ENCODE measurements around the gene APBA1.
A peak's percentile ranks its signal among the peaks of the same experiment; 100 is the strongest.

APBA1 gene

DNA sequence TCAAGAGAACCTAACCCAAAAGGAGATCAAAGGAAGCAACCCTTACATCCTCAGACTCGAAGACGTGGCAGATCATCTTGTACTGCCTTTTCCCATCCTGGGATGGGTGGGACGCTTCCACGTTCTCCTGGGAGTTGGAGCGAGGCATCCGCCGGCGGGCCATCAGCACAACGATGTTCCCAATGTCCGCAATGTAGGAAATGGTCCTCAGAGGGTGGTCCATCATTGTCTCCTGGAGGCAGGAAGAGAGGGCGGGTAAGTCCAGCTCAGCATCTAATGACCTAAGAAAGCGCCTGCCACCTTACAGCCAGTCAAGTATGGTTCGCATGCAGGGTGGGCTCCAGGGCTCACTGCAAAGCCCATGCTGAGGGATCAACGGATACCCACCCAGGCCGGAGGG is 216.0 kb downstream of the APBA1 start:
- Histone ChIP-seq H3K27me3 (ENCODE audit: insufficient read depth, poor library complexity, severe bottlenecking) (no peaks in the 10 kb centered on the region), H3K27ac (replicated peaks) (no peak overlapping the region), H3K4me3 (replicated peaks; ENCODE audit: insufficient read depth, low read length) (no peak overlapping the region)
- TF ChIP-seq, protein P1, sequence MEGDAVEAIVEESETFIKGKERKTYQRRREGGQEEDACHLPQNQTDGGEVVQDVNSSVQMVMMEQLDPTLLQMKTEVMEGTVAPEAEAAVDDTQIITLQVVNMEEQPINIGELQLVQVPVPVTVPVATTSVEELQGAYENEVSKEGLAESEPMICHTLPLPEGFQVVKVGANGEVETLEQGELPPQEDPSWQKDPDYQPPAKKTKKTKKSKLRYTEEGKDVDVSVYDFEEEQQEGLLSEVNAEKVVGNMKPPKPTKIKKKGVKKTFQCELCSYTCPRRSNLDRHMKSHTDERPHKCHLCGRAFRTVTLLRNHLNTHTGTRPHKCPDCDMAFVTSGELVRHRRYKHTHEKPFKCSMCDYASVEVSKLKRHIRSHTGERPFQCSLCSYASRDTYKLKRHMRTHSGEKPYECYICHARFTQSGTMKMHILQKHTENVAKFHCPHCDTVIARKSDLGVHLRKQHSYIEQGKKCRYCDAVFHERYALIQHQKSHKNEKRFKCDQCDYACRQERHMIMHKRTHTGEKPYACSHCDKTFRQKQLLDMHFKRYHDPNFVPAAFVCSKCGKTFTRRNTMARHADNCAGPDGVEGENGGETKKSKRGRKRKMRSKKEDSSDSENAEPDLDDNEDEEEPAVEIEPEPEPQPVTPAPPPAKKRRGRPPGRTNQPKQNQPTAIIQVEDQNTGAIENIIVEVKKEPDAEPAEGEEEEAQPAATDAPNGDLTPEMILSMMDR (IDR thresholded peaks at IDR 0.05; ENCODE audit: insufficient read depth, low read length) = no peak
- TF ChIP-seq GABPA (IDR thresholded peaks at IDR 0.05; ENCODE audit: low read depth) (no peak), POLR2AphosphoS5 (IDR thresholded peaks at IDR 0.05; ENCODE audit: low read depth) (no peak), SPI1 (IDR thresholded peaks at IDR 0.05; ENCODE audit: borderline replicate concordance, low read depth) (no peak)
- TF ChIP-seq, protein P2, sequence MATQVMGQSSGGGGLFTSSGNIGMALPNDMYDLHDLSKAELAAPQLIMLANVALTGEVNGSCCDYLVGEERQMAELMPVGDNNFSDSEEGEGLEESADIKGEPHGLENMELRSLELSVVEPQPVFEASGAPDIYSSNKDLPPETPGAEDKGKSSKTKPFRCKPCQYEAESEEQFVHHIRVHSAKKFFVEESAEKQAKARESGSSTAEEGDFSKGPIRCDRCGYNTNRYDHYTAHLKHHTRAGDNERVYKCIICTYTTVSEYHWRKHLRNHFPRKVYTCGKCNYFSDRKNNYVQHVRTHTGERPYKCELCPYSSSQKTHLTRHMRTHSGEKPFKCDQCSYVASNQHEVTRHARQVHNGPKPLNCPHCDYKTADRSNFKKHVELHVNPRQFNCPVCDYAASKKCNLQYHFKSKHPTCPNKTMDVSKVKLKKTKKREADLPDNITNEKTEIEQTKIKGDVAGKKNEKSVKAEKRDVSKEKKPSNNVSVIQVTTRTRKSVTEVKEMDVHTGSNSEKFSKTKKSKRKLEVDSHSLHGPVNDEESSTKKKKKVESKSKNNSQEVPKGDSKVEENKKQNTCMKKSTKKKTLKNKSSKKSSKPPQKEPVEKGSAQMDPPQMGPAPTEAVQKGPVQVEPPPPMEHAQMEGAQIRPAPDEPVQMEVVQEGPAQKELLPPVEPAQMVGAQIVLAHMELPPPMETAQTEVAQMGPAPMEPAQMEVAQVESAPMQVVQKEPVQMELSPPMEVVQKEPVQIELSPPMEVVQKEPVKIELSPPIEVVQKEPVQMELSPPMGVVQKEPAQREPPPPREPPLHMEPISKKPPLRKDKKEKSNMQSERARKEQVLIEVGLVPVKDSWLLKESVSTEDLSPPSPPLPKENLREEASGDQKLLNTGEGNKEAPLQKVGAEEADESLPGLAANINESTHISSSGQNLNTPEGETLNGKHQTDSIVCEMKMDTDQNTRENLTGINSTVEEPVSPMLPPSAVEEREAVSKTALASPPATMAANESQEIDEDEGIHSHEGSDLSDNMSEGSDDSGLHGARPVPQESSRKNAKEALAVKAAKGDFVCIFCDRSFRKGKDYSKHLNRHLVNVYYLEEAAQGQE (IDR thresholded peaks at IDR 0.05; ENCODE audit: insufficient replicate concordance, low read depth) = no peak
- no peak for DNase-seq (ENCODE audit: low read depth in 1 of 2, low spot score in 1 of 2)

GRCh38 chr9:69455311-69455710 is 216.9 kb downstream of the APBA1 start:
- Histone ChIP-seq H3K27me3 (ENCODE audit: insufficient read depth, poor library complexity, severe bottlenecking) (no peaks in the 10 kb centered on the region), H3K27ac (replicated peaks) (no peak overlapping the region)
- TF ChIP-seq, protein P1 (IDR thresholded peaks at IDR 0.05; ENCODE audit: insufficient read depth, low read length) = no peak
- TF ChIP-seq, protein P2 (IDR thresholded peaks at IDR 0.05; ENCODE audit: insufficient replicate concordance, low read depth) = no peak
- TF ChIP-seq SPI1 (IDR thresholded peaks at IDR 0.05; ENCODE audit: borderline replicate concordance, low read depth) (no peak), POLR2AphosphoS5 (IDR thresholded peaks at IDR 0.05; ENCODE audit: low read depth) (no peak), GABPA (IDR thresholded peaks at IDR 0.05; ENCODE audit: low read depth) (no peak)

DNA sequence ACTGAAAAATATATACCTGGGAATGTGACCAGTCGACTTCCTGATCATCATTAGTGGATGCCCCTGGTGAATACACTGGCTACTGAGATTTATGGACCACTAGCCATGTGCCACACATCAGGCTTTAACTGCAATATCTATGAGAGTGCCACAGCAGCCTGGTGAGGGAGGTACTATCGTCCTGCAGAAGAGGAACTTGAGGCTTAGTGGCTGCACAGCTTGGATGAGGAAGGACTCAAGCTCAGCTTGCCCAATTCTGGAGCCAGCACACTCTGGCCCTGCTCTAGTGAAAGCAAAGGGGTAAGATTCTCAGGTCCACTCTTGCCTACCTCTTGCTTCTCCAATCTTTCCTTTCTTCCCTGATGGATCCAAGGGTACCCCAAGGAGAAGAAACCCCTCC is 217.8 kb downstream of the APBA1 start:
- Histone ChIP-seq H3K27ac (replicated peaks) (no peak overlapping the region), H3K4me3 (replicated peaks; ENCODE audit: insufficient read depth, low read length) (no peak overlapping the region), H3K27me3 (ENCODE audit: insufficient read depth, poor library complexity, severe bottlenecking) (no peaks in the 10 kb centered on the region)
- TF ChIP-seq POLR2AphosphoS5 (IDR thresholded peaks at IDR 0.05; ENCODE audit: low read depth) (no peak), SPI1 (IDR thresholded peaks at IDR 0.05; ENCODE audit: borderline replicate concordance, low read depth) (no peak), GABPA (IDR thresholded peaks at IDR 0.05; ENCODE audit: low read depth) (no peak)
- TF ChIP-seq, protein P1 (IDR thresholded peaks at IDR 0.05; ENCODE audit: insufficient read depth, low read length) = no peak
- TF ChIP-seq, protein P2 (IDR thresholded peaks at IDR 0.05; ENCODE audit: insufficient replicate concordance, low read depth) = no peak
- DNase-seq (ENCODE audit: low read depth in 1 of 2, low spot score in 1 of 2) = peak; percentile 6 to 69

More at GRCh38 chr9:69455311-69455710, 216.9 kb downstream of the APBA1 start:
- no peak for DNase-seq (ENCODE audit: low read depth in 1 of 2, low spot score in 1 of 2)
- H3K4me3 ChIP-seq (replicated peaks; ENCODE audit: insufficient read depth, low read length) = no peak overlapping the region
